HEK293 (cell line): ENCODE measurements around the gene MCM5.

Experiments used
- CTCF ChIA-PET: fragments of 350-600 bp; formaldehyde crosslinking; extraction: SDS; loops from one replicate; lab custom pipeline; 2021; ENCODE audit warnings: antibody characterized with exemption; lab: Yijun Ruan, JAX
- POLR2A ChIA-PET: fragments of 300-600 bp; formaldehyde crosslinking; extraction: SDS; loops from one replicate; lab custom pipeline; 2020; ENCODE audit warnings: antibody characterized with exemption, inconsistent platforms; lab: Yijun Ruan, JAX
- H3K27ac ChIP-seq: fragments of 200-500 bp; sonication (Bioruptor generic); 2 replicates; pipeline ENCODE4 v1.5.1; 2014; ENCODE audit warnings: low read depth, low read length, control low read depth, inconsistent platforms; ENCODE audit errors: extremely low read depth
- H3K36me3 ChIP-seq, 2 experiments: fragments of 200-500 bp in 1 of 2; sonication (Bioruptor generic) in 1 of 2; 1 replicate in 1 of 2; 2 replicates in 1 of 2; pipeline ENCODE4 v1.5.1; 2014 to 2017; ENCODE audit warnings: inconsistent platforms in 2 of 2, low read length in 2 of 2; ENCODE audit not compliant: control insufficient read depth in 2 of 2, insufficient read depth in 1 of 2
- H3K4me1 ChIP-seq: fragments of 200-500 bp; sonication (Bioruptor generic); 2 replicates; pipeline ENCODE4 v1.5.1; 2014; ENCODE audit warnings: mild to moderate bottlenecking, low read length, inconsistent platforms; ENCODE audit not compliant: control insufficient read depth, insufficient read depth
- H3K4me3 ChIP-seq: 2 replicates; pipeline ENCODE4 v1.5.1; 2011; ENCODE audit warnings: low read depth, mild to moderate bottlenecking, control low read depth, low read length, moderate library complexity
- H3K9me3 ChIP-seq: fragments of 200-500 bp; sonication (Bioruptor generic); 2 replicates; pipeline ENCODE4 v1.5.1; 2014; ENCODE audit warnings: low read depth, low read length, inconsistent platforms; ENCODE audit not compliant: control insufficient read depth, insufficient read depth
- ELK4 ChIP-seq: IDR thresholded peaks from 2 replicates; pipeline ENCODE4 v1.6.1; 2011; ENCODE audit warnings: mild to moderate bottlenecking, low read depth, low read length, borderline replicate concordance
- GLI4 ChIP-seq: fragments of 450-650 bp; formaldehyde crosslinking; IDR thresholded peaks from 2 replicates; pipeline ENCODE4 v1.5.1; 2016; ENCODE audit warnings: missing biosample characterization, missing genetic modification characterization
- KLF1 ChIP-seq: fragments of 450-650 bp; formaldehyde crosslinking; IDR thresholded peaks from 2 replicates; pipeline ENCODE4 v1.5.1; 2016; ENCODE audit warnings: missing biosample characterization, missing genetic modification characterization
- KLF7 ChIP-seq: fragments of 450-650 bp; formaldehyde crosslinking; IDR thresholded peaks from 2 replicates; pipeline ENCODE4 v1.5.1; 2016; ENCODE audit warnings: missing biosample characterization, missing genetic modification characterization, borderline replicate concordance
- MEIS1 ChIP-seq: sonication (generic); formaldehyde crosslinking; IDR thresholded peaks from 2 replicates; pipeline ENCODE4 v1.8.1; 2022; ENCODE audit warnings: missing genetic modification reagents, mild to moderate bottlenecking, borderline replicate concordance
- OVOL3 ChIP-seq: fragments of 450-650 bp; formaldehyde crosslinking; IDR thresholded peaks from 2 replicates; pipeline ENCODE4 v1.5.1; 2016; ENCODE audit warnings: missing biosample characterization, missing genetic modification characterization
- SCRT1 ChIP-seq: fragments of 450-650 bp; formaldehyde crosslinking; IDR thresholded peaks from 2 replicates; pipeline ENCODE4 v1.5.1; 2016; ENCODE audit warnings: missing biosample characterization, missing genetic modification characterization, borderline replicate concordance
- ZBTB11 ChIP-seq: fragments of 450-650 bp; formaldehyde crosslinking; conservative IDR thresholded peaks from 2 replicates; pipeline ENCODE4 v1.5.1; 2016; ENCODE audit warnings: low read depth, missing biosample characterization, missing genetic modification characterization
- ZBTB20 ChIP-seq: fragments of 450-650 bp; formaldehyde crosslinking; IDR thresholded peaks from 2 replicates; pipeline ENCODE4 v1.5.1; 2016; ENCODE audit warnings: missing biosample characterization, missing genetic modification characterization
- ZBTB6 ChIP-seq: fragments of 450-650 bp; formaldehyde crosslinking; IDR thresholded peaks from 2 replicates; pipeline ENCODE4 v1.5.1; 2017; ENCODE audit warnings: missing biosample characterization, missing genetic modification characterization
- ZNF10 ChIP-seq: fragments of 450-650 bp; formaldehyde crosslinking; IDR thresholded peaks from 2 replicates; pipeline ENCODE4 v1.5.1; 2017; ENCODE audit warnings: missing biosample characterization, missing genetic modification characterization
- ZNF112 ChIP-seq: fragments of 450-650 bp; formaldehyde crosslinking; IDR thresholded peaks from 2 replicates; pipeline ENCODE4 v1.5.0; 2017; ENCODE audit warnings: missing biosample characterization, missing genetic modification characterization
- ZNF202 ChIP-seq: fragments of 450-650 bp; formaldehyde crosslinking; IDR thresholded peaks from 2 replicates; pipeline ENCODE4 v1.5.1; 2016; ENCODE audit warnings: missing biosample characterization, missing genetic modification characterization, borderline replicate concordance
- ZNF223 ChIP-seq: fragments of 450-650 bp; formaldehyde crosslinking; IDR thresholded peaks from 2 replicates; pipeline ENCODE4 v1.5.1; 2016; ENCODE audit warnings: missing biosample characterization, missing genetic modification characterization
- ZNF292 ChIP-seq: fragments of 450-650 bp; formaldehyde crosslinking; IDR thresholded peaks from 2 replicates; pipeline ENCODE4 v1.5.1; 2016; ENCODE audit warnings: low read depth, missing biosample characterization, missing genetic modification characterization, borderline replicate concordance
- ZNF362 ChIP-seq: fragments of 450-650 bp; formaldehyde crosslinking; IDR thresholded peaks from 2 replicates; pipeline ENCODE4 v1.5.1; 2016; ENCODE audit warnings: missing biosample characterization, missing genetic modification characterization
- ZNF391 ChIP-seq: fragments of 450-650 bp; formaldehyde crosslinking; IDR thresholded peaks from 2 replicates; pipeline ENCODE4 v1.5.1; 2016; ENCODE audit warnings: low read depth, missing biosample characterization, missing genetic modification characterization, borderline replicate concordance
- ZNF433 ChIP-seq: fragments of 450-650 bp; formaldehyde crosslinking; IDR thresholded peaks from 2 replicates; pipeline ENCODE4 v1.5.1; 2016; ENCODE audit warnings: missing biosample characterization, missing genetic modification characterization, low read depth
- ZNF530 ChIP-seq: fragments of 450-650 bp; formaldehyde crosslinking; IDR thresholded peaks from 2 replicates; pipeline ENCODE4 v1.5.1; 2016; ENCODE audit warnings: low read depth, missing biosample characterization, missing genetic modification characterization
- ZNF830 ChIP-seq: fragments of 450-650 bp; IDR thresholded peaks from 2 replicates; pipeline ENCODE4 v1.5.0; 2018; ENCODE audit warnings: missing biosample characterization, missing genetic modification characterization, low read depth, mild to moderate bottlenecking, moderate library complexity

The MCM5 gene

GRCh38 chr22:35375031-35375430 is 24.9 kb upstream of the MCM5 start:
- ChIA-PET POLR2A (interaction anchor here (1.8 kb wide), 1 partner anchor 35 kb away, joined by 4 read pairs; no protein-coding TSS in a partner anchor), CTCF (interaction anchor here (0.7 to 1.4 kb wide), 3 partner anchors 15 to 1761 kb away, joined by 3 to 4 read pairs (median 3); no protein-coding TSS in a partner anchor)
- H3K9me3 ChIP-seq, result no peaks in the 10 kb centered on the region
- H3K4me1 ChIP-seq, result peaks cover 3% of the 10 kb centered on the region; the same call in 1 of the 2 replicates
- H3K36me3 ChIP-seq, result no peaks in the 10 kb centered on the region
- no peak overlapping the region for H3K4me3 ChIP-seq
- TF ChIP-seq ZNF530 (tag by site-specific recombination), result no peak
- TF ChIP-seq KLF1 (tag by site-specific recombination), result no peak
- no peak for TF ChIP-seq MEIS1 (CRISPR knock-in tag)
- TF ChIP-seq ZBTB11 (tag by site-specific recombination), result no peak
- no peak for TF ChIP-seq ELK4
- no peak for TF ChIP-seq ZNF10 (tag by site-specific recombination)
- TF ChIP-seq ZBTB20, result no peak
- TF ChIP-seq OVOL3 (tag by site-specific recombination), result no peak
- no peak for TF ChIP-seq ZNF391 (tag by site-specific recombination)
- no peak for TF ChIP-seq ZNF202 (tag by site-specific recombination)
- no peak for TF ChIP-seq SCRT1 (tag by site-specific recombination)
- TF ChIP-seq ZNF292, result no peak
- no peak for TF ChIP-seq GLI4 (tag by site-specific recombination)
- TF ChIP-seq ZNF433 (tag by site-specific recombination), result no peak
- TF ChIP-seq ZBTB6, result no peak
- TF ChIP-seq ZNF362, result no peak
- TF ChIP-seq KLF7 (tag by site-specific recombination), result no peak
- no peak for TF ChIP-seq ZNF112 (tag by site-specific recombination)
- no peak for TF ChIP-seq ZNF830
- no peak for TF ChIP-seq ZNF223 (tag by site-specific recombination)
- H3K27ac ChIP-seq, result no peak overlapping the region
